H1 (cell line): ENCODE data around the gene ZNF155. TPM values are rescaled to one million over a fixed set of nuclear protein-coding genes. Genes with fewer than 3 reads are reported as not detected.
A peak's percentile ranks its signal among the peaks of the same experiment; 100 is the strongest.

Source experiments
- CTCF ChIA-PET: fragments of 300-600 bp; sonication (Branson Sonifier 250); formaldehyde crosslinking; loops from one replicate; lab custom pipeline; 2021; ENCODE audit not compliant: partially characterized antibody; lab: Charles Lee
- POLR2A ChIA-PET: fragments of 300-600 bp; sonication (Branson Sonifier 250); formaldehyde crosslinking; loops from one replicate; lab custom pipeline; 2021; ENCODE audit warnings: inconsistent platforms; ENCODE audit not compliant: partially characterized antibody; lab: Charles Lee
- DNase-seq, 2 experiments: peaks; one replicate each; pipeline versions ENCODE4 v3.0.0 to v3.0.0-alpha.2; 2010 to 2022; ENCODE audit warnings: low spot score in 2 of 2, low read depth in 1 of 2, mixed read lengths in 1 of 2
- FAIRE-seq: peaks from 2 replicates; lab custom pipeline; 2011; peaks lifted over from hg19 to GRCh38; lab: Jason Lieb, UNC
- H2AFZ ChIP-seq: 2 replicates; pipeline ENCODE4 v1.8.1; 2012; ENCODE audit warnings: low read length, inconsistent platforms
- H2AK5ac ChIP-seq: 2 replicates; pipeline ENCODE4 v1.6.1; 2013; ENCODE audit warnings: low read depth, low read length
- H2BK120ac ChIP-seq: replicated peaks from 2 replicates; pipeline ENCODE3; 2013; ENCODE audit warnings: low read depth, low read length, inconsistent platforms
- H2BK12ac ChIP-seq: 2 replicates; pipeline ENCODE4 v1.6.1; 2013; ENCODE audit warnings: low read depth, low read length
- H2BK15ac ChIP-seq: 2 replicates; pipeline ENCODE4 v1.6.1; 2013; ENCODE audit warnings: low read length
- H2BK20ac ChIP-seq: 2 replicates; pipeline ENCODE4 v1.6.1; 2013; ENCODE audit warnings: low read length
- H2BK5ac ChIP-seq: 2 replicates; pipeline ENCODE4 v1.6.1; 2013; ENCODE audit warnings: low read depth, low read length
- H3K14ac ChIP-seq: 2 replicates; pipeline ENCODE4 v1.6.1; 2013; ENCODE audit warnings: inconsistent platforms; ENCODE audit not compliant: insufficient read length
- H3K18ac ChIP-seq: 2 replicates; pipeline ENCODE4 v1.6.1; 2013; ENCODE audit warnings: low read length; ENCODE audit errors: extremely low read depth
- H3K23ac ChIP-seq: 2 replicates; pipeline ENCODE4 v1.6.1; 2013; ENCODE audit warnings: inconsistent platforms; ENCODE audit not compliant: insufficient read length
- H3K23me2 ChIP-seq: 2 replicates; pipeline ENCODE4 v1.6.1; 2013; ENCODE audit warnings: low read depth, low read length
- H3K27ac ChIP-seq: 2 replicates; pipeline ENCODE4 v1.6.1; 2011; ENCODE audit warnings: low read depth, low read length, inconsistent platforms
- H3K27me3 ChIP-seq, 4 experiments: replicated peaks in 1 of 4; 1 replicate in 1 of 4; 2 replicates in 3 of 4; pipeline versions ENCODE4 v1.6.1 to v1.8.1; 2011 to 2013; ENCODE audit warnings: low read length in 3 of 4, mild to moderate bottlenecking in 3 of 4, inconsistent platforms in 2 of 4, mixed read lengths in 2 of 4, moderate library complexity in 1 of 4; ENCODE audit not compliant: control insufficient read depth in 3 of 4, insufficient read depth in 3 of 4; ENCODE audit errors: extremely low read depth in 1 of 4
- H3K36me3 ChIP-seq, 4 experiments: 2 replicates each; pipeline versions ENCODE4 v1.6.1 to v1.8.1; 2011 to 2013; ENCODE audit warnings: mild to moderate bottlenecking in 4 of 4, low read length in 3 of 4, moderate library complexity in 2 of 4, control low read depth in 1 of 4, inconsistent platforms in 1 of 4; ENCODE audit not compliant: insufficient read depth in 4 of 4, control insufficient read depth in 2 of 4
- H3K4ac ChIP-seq: replicated peaks from 2 replicates; pipeline ENCODE3; 2013; ENCODE audit warnings: low read length, low read depth, mixed read lengths, inconsistent platforms; ENCODE audit not compliant: insufficient read length
- H3K4me1 ChIP-seq, 4 experiments: replicated peaks in 1 of 4; 1 replicate in 1 of 4; 2 replicates in 3 of 4; pipeline versions ENCODE4 v1.6.1 to v1.8.1; 2011 to 2013; ENCODE audit warnings: low read length in 3 of 4, inconsistent platforms in 2 of 4, mixed read lengths in 1 of 4; ENCODE audit not compliant: insufficient read depth in 4 of 4, control insufficient read depth in 3 of 4
- H3K4me2 ChIP-seq, 2 experiments: 2 replicates each; pipeline versions ENCODE4 v1.6.1 to v1.8.1; 2011 to 2013; ENCODE audit warnings: low read depth in 2 of 2, low read length in 2 of 2, control low read depth in 1 of 2, inconsistent platforms in 1 of 2, mild to moderate bottlenecking in 1 of 2; ENCODE audit not compliant: insufficient read depth in 1 of 2
- H3K4me3 ChIP-seq, 4 experiments: fragments of 200-600, 300-600 bp in 1 of 4; sonication (generic), shearing (Covaris generic), sonication (Bioruptor Twin) in 1 of 4; 2 replicates each; pipeline versions ENCODE4 v1.5.1 to v1.8.1; 2011 to 2016; ENCODE audit warnings: low read length in 4 of 4, low read depth in 3 of 4, control low read depth in 2 of 4, inconsistent platforms in 2 of 4, mild to moderate bottlenecking in 2 of 4, mixed read lengths in 1 of 4, moderate library complexity in 1 of 4; ENCODE audit not compliant: insufficient read depth in 2 of 4; ENCODE audit errors: extremely low read depth in 1 of 4
- H3K56ac ChIP-seq: replicated peaks from 2 replicates; pipeline ENCODE3; 2013; ENCODE audit warnings: low read depth, mild to moderate bottlenecking, mixed read lengths, low read length, inconsistent platforms; ENCODE audit not compliant: insufficient read length
- H3K79me1 ChIP-seq: 2 replicates; pipeline ENCODE4 v1.6.1; 2013; ENCODE audit warnings: low read depth, low read length, control low read depth
- H3K79me2 ChIP-seq, 2 experiments: 2 replicates each; pipeline versions ENCODE4 v1.6.1 to v1.8.1; 2012 to 2013; ENCODE audit warnings: low read length in 2 of 2, mild to moderate bottlenecking in 2 of 2, inconsistent platforms in 1 of 2; ENCODE audit not compliant: insufficient read depth in 2 of 2, control insufficient read depth in 1 of 2
- H3K9ac ChIP-seq, 4 experiments: replicated peaks in 1 of 4; 1 replicate in 1 of 4; 2 replicates in 3 of 4; pipeline versions ENCODE4 v1.6.1 to v1.8.1; 2011 to 2013; ENCODE audit warnings: low read depth in 3 of 4, low read length in 3 of 4, control low read depth in 2 of 4, mild to moderate bottlenecking in 2 of 4, moderate library complexity in 2 of 4, inconsistent platforms in 1 of 4; ENCODE audit errors: extremely low read depth in 1 of 4
- H3K9me3 ChIP-seq, 2 experiments: 2 replicates each; pipeline versions ENCODE4 v1.6.1 to v1.8.1; 2012 to 2013; ENCODE audit warnings: mild to moderate bottlenecking in 2 of 2, moderate library complexity in 2 of 2, control low read depth in 1 of 2, inconsistent platforms in 1 of 2, low read depth in 1 of 2, low read length in 1 of 2, mixed read lengths in 1 of 2; ENCODE audit not compliant: insufficient read depth in 2 of 2
- H4K20me1 ChIP-seq, 2 experiments: replicated peaks in 1 of 2; 2 replicates each; pipeline versions ENCODE3 to v1.8.1; 2011 to 2013; ENCODE audit warnings: inconsistent platforms in 2 of 2, low read length in 2 of 2, mild to moderate bottlenecking in 1 of 2; ENCODE audit not compliant: insufficient read depth in 2 of 2, control insufficient read depth in 1 of 2
- H4K5ac ChIP-seq: 2 replicates; pipeline ENCODE4 v1.6.1; 2013; ENCODE audit warnings: low read length, low read depth, mixed read lengths, inconsistent platforms; ENCODE audit not compliant: insufficient read length
- H4K8ac ChIP-seq: 2 replicates; pipeline ENCODE4 v1.8.0; 2013; ENCODE audit warnings: mild to moderate bottlenecking, moderate library complexity, low read length, inconsistent platforms; ENCODE audit not compliant: insufficient read depth; ENCODE audit errors: extremely low read depth
- H4K91ac ChIP-seq: replicated peaks from 2 replicates; pipeline ENCODE3; 2013; ENCODE audit warnings: low read length, mixed read lengths, inconsistent platforms; ENCODE audit not compliant: insufficient read length
- BRCA1 ChIP-seq: IDR thresholded peaks from 2 replicates; pipeline ENCODE4 v1.6.1; 2012; ENCODE audit warnings: low read depth, low read length, improper control_type of control experiment
- E2F6 ChIP-seq: IDR thresholded peaks from 2 replicates; pipeline ENCODE4 v1.6.1; 2012; ENCODE audit warnings: inconsistent platforms
- GTF2F1 ChIP-seq: IDR thresholded peaks from 2 replicates; pipeline ENCODE4 v1.6.1; 2012; ENCODE audit warnings: low read depth, low read length, improper control_type of control experiment, borderline replicate concordance
- HDAC6 ChIP-seq: IDR thresholded peaks from one replicate; pipeline ENCODE4 v1.7.1; 2012; ENCODE audit warnings: low read depth, mild to moderate bottlenecking, inconsistent platforms, low read length, moderate library complexity
- POLR2A ChIP-seq, 2 experiments: IDR thresholded peaks; 1 replicate in 1 of 2; 2 replicates in 1 of 2; pipeline ENCODE4 v1.6.1; 2011; ENCODE audit warnings: low read depth in 2 of 2, low read length in 2 of 2, mild to moderate bottlenecking in 2 of 2; ENCODE audit errors: control extremely low read depth in 1 of 2
- SIN3A ChIP-seq, 2 experiments: IDR thresholded peaks in 1 of 2; conservative IDR thresholded peaks in 1 of 2; 2 replicates each; pipeline ENCODE4 v1.6.1; 2011 to 2012; ENCODE audit warnings: low read length in 2 of 2, improper control_type of control experiment in 1 of 2, low read depth in 1 of 2, mild to moderate bottlenecking in 1 of 2
- SIX5 ChIP-seq: IDR thresholded peaks from 2 replicates; pipeline ENCODE4 v1.6.1; 2011; ENCODE audit warnings: mild to moderate bottlenecking, low read depth, low read length
- SP1 ChIP-seq: IDR thresholded peaks from 2 replicates; pipeline ENCODE4 v1.6.1; 2011; ENCODE audit warnings: low read depth, low read length
- SP2 ChIP-seq: IDR thresholded peaks from 2 replicates; pipeline ENCODE4 v1.6.1; 2012; ENCODE audit warnings: mild to moderate bottlenecking, low read length, inconsistent platforms
- TAF1 ChIP-seq: IDR thresholded peaks from 2 replicates; pipeline ENCODE4 v1.6.1; 2011; ENCODE audit warnings: mild to moderate bottlenecking, low read depth, low read length
- ZNF274 ChIP-seq: IDR thresholded peaks from 2 replicates; pipeline ENCODE4 v1.7.0; 2012; ENCODE audit warnings: low read length, borderline replicate concordance; ENCODE audit errors: extremely low read depth
- WGBS, 2 experiments: shearing (Covaris generic) in 1 of 2; methylation state at CpG; one replicate each; pipeline versions ENCODE4 v1.1.6 to v1.1.7; 2013 to 2015; ENCODE audit warnings: low lambda C conversion rate in 2 of 2, mixed read lengths in 2 of 2, inconsistent platforms in 1 of 2, low coverage in 1 of 2, missing lambda C conversion rate in 1 of 2; ENCODE audit not compliant: insufficient replicate concordance in 2 of 2, insufficient coverage in 1 of 2, insufficient read length in 1 of 2; ENCODE audit errors: extremely low coverage in 1 of 2, missing lambda C conversion rate in 1 of 2; 5-methylcytosine and 5-hydroxymethylcytosine counted together
- polyA plus RNA-seq, 7 experiments: library from polyadenylated mRNA; depleted of rRNA in 3 of 7; stranded (reverse) in 5 of 7; unstranded in 2 of 7; fragments of >200 nt in 5 of 7; fragments of 200-250 nt in 2 of 7; gene quantifications; 1 replicate in 5 of 7; 2 replicates in 1 of 7; 4 replicates in 1 of 7; pipeline versions ENCODE4 v1.2.1 to v1.2.3, GENCODE V29; 2011 to 2013; ENCODE audit warnings: missing spikeins in 2 of 7, mixed read lengths in 2 of 7
- total RNA-seq: library from RNA; stranded (reverse); fragmentation: NEBNext Ultra II Directional; extraction: Animal tissue kit (Norgen Biotek cat#: 25700); gene quantifications from 2 replicates; pipeline ENCODE4 v1.2.1, GENCODE V29; 2021

Gene ZNF155
- total and polyA plus RNA-seq, 2 of the 8 experiments (the other 6 are each of a cell fraction or from before 2014, with no cell fraction given), result 3.1 to 9.0 TPM

DNA sequence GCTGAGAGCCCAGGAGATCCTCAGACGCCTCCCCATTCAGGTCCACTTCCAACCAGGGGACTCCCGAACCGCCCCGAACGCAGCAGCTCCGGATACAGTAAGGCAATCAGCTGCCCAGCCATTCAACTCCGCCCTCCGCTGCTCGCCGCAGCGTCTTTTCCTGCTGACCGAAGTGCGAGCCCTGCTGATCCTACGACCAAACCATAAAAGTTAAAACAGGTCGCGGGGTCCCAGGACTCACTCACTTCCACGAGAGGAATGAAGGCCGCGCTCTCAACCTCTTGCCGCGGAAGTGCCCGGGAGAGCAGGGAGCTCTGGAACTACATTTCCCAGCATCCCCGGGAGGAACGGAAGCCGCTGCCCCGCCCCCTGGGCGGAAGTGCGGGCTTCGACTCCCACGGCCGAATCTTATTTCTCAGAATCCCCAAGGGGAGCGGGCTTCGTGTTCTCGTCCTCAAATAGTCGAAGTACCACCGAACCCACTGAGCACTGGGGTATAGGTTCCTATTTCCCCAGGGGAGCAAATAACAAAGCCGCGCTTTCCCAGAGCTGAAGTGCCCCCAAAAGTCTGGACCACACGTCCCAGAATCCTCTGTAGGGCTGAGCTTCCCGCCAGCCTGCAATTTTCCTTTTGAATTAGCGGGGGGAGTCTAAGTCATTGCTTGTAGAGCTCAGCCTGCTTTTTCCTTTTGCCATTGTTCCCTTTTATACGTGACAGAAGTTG is 48.8 kb upstream of the ZNF155 start, which contains the start of gene ZNF45:
ZNF45 (minus strand) TSS at position 298 of the 724 bp plus-strand sequence. CDS start 13,097 bp downstream, outside the sequence.
- Histone ChIP-seq H2BK20ac (no peak within 1 kb of the TSS), H3K4me2 (peak within 1 kb of the TSS; percentile 74 to 92), H3K14ac (no peak within 1 kb of the TSS), H3K18ac (peak within 1 kb of the TSS; percentile 97), H2BK12ac (no peak within 1 kb of the TSS), H4K5ac (peak within 1 kb of the TSS; percentile 93), H3K9me3 (peaks cover 0 to 7% of the 10 kb centered on the region in 2 experiments; a peak in 2 of 4 replicates), H4K20me1 (no peaks in the 10 kb centered on the region), H3K79me1 (no peaks in the 10 kb centered on the region), H2BK120ac (no peak within 1 kb of the TSS), H2AFZ (peak within 1 kb of the TSS; percentile 99), H3K4ac (no peak within 1 kb of the TSS), H2AK5ac (no peak within 1 kb of the TSS), H3K23ac (no peak within 1 kb of the TSS), H3K4me1 (peaks cover 0 to 5% (median 1%) of the 10 kb centered on the region in 4 experiments; a peak in 1 of 7 replicates), H2BK5ac (no peak within 1 kb of the TSS; the same call in 1 of the 2 replicates), H3K56ac (peak within 1 kb of the TSS; percentile 12), H3K27ac (peak within 1 kb of the TSS; percentile 28; the same call in 1 of the 2 replicates), H3K79me2 (peaks cover 0 to 8% of the 10 kb centered on the region in 2 experiments; a peak in 1 of 4 replicates), H4K8ac (peak within 1 kb of the TSS; percentile 65; the same call in 1 of the 2 replicates), H3K23me2 (no peaks in the 10 kb centered on the region), H3K27me3 (no peaks in the 10 kb centered on the region), H3K4me3 (peak within 1 kb of the TSS; percentile 68 to 93 (median 86)), H2BK15ac (no peak within 1 kb of the TSS), H4K91ac (no peak within 1 kb of the TSS), H3K9ac (peak within 1 kb of the TSS; percentile 40 to 87 (median 60)), H3K36me3 (peaks cover 0 to 13% (median 6%) of the 10 kb centered on the region in 4 experiments; a peak in 4 of 8 replicates)
- DNase-seq (peak in 1 of 2 experiments; percentile 88), FAIRE-seq (peak; percentile 32)
- CTCF ChIA-PET, result interaction anchor here (0.6 to 1.5 kb wide), 3 partner anchors 15 to 190 kb away, joined by 3 to 5 read pairs (median 3); no protein-coding TSS in a partner anchor
- POLR2A ChIA-PET, result interaction anchor here (0.9 to 2.2 kb wide), 9 partner anchors 9 to 370 kb away, joined by 3 to 12 read pairs (median 3); partner anchors contain the start of genes ZNF155, ZNF221 and ZNF235
- WGBS, 2 experiments, result 3% methylated on average over 39 of the region's 42 CpGs; no CpG with 5 or more reads in 1 of the 2 experiments
- TF ChIP-seq BRCA1, result no peak
- TF ChIP-seq POLR2A (IDR thresholded peaks at IDR 0.05; ENCODE audit: control extremely low read depth in 1 of 2, low read depth in 2 of 2, low read length in 2 of 2), result peak in 1 of 2 experiments; percentile 45; a peak in 1 of 3 replicates
- TF ChIP-seq SP2, result no peak
- TF ChIP-seq ZNF274, result no peak
- peak; percentile 90 for TF ChIP-seq SIX5
- TF ChIP-seq SIN3A (conservative IDR thresholded peaks at IDR 0.05 in 1 of 2, IDR thresholded peaks at IDR 0.05 in 1 of 2; ENCODE audit: low read depth in 1 of 2, low read length in 2 of 2), result peak in 1 of 2 experiments; percentile 51; a peak in 1 of 4 replicates
- no peak for TF ChIP-seq GTF2F1
- TF ChIP-seq HDAC6, result no peak
- TF ChIP-seq TAF1, result peak; percentile 54; the same call in 1 of the 2 replicates
- TF ChIP-seq E2F6, result peak; percentile 36; the same call in 1 of the 2 replicates
- TF ChIP-seq SP1, result 0 out of 2 replicates have a peak, but pooled peaks have one; percentile 31
